Measurements from ENCODE around the gene EHD1.
"Not testable (repeated sequence)": the region's sequence is repeated elsewhere in the genome, so short reads cannot be mapped to it uniquely, and the experiment has no call there.

Gene EHD1

GRCh38 chr11:64855596-64856304 is 22.7 kb downstream of the EHD1 start:
- DNase-seq = no peak

GRCh38 chr11:64854534-64855502 is 23.6 kb downstream of the EHD1 start:
- DNase-seq = peak; percentile 82 to 85

- DNase-seq = no peak
Measured at GRCh38 chr11:64854157-64854533, 24.3 kb downstream of the EHD1 start.

- no peak for DNase-seq
Measured at GRCh38 chr11:64853709-64854108, 24.7 kb downstream of the EHD1 start.

- peak; percentile 77 to 86 for DNase-seq
Measured at GRCh38 chr11:64852804-64853509, 25.5 kb downstream of the EHD1 start.

GRCh38 chr11:64851831-64852351 is 26.5 kb downstream of the EHD1 start:
- no peak for DNase-seq

- peak; percentile 51 to 73 for DNase-seq
Measured at GRCh38 chr11:64850979-64851567, 27.3 kb downstream of the EHD1 start.

- DNase-seq = peak; percentile 44 to 57
Measured at GRCh38 chr11:64849598-64850356, 28.6 kb downstream of the EHD1 start.

GRCh38 chr11:64848826-64849597 is 29.4 kb downstream of the EHD1 start:
- DNase-seq = no peak

GRCh38 chr11:64848214-64848825 is 30.1 kb downstream of the EHD1 start:
- DNase-seq = peak in 1 of 2 donors; percentile 22

- peak; percentile 88 to 98 for DNase-seq
Measured at GRCh38 chr11:64846998-64847666, 31.3 kb downstream of the EHD1 start.

GRCh38 chr11:64845776-64846129 is 32.7 kb downstream of the EHD1 start:
- DNase-seq = not testable (repeated sequence)

GRCh38 chr11:64845129-64845775 is 33.2 kb downstream of the EHD1 start:
- no peak for DNase-seq

- peak; percentile 52 to 66 for DNase-seq
Measured at GRCh38 chr11:64844330-64845128, 33.9 kb downstream of the EHD1 start, which contains the start of gene CDC42BPG. Gene CDC42BPG, minus strand, starts transcription at chr11:64844653. Its CDS starts 84 bp downstream, at chr11:64844569.

- DNase-seq = no peak
Measured at GRCh38 chr11:64843686-64844329, 34.6 kb downstream of the EHD1 start.

GRCh38 chr11:64842851-64843685 is 35.4 kb downstream of the EHD1 start:
- no peak for DNase-seq

- no peak for DNase-seq
Measured at GRCh38 chr11:64842366-64842759, 36.1 kb downstream of the EHD1 start.

All from inflammatory macrophage treated with lipopolysaccharide for 1 hour (primary cell).